ENCODE measurements around the gene SMIM36. TPM values are rescaled to one million over a fixed set of nuclear protein-coding genes. Genes with fewer than 3 reads are reported as not detected.
"Not testable (repeated sequence)": the region's sequence is repeated elsewhere in the genome, so short reads cannot be mapped to it uniquely, and the experiment has no call there.

The SMIM36 gene
- polyA plus RNA-seq, 4 donors = 0.17 TPM; not detected in 2

- no peak for DNase-seq (ENCODE audit: low read depth in 4 of 4, low spot score in 3 of 4)
These were observed 93.6 kb downstream of the SMIM36 start for GRCh38 chr17:55417411-55418268.

- DNase-seq (ENCODE audit: low read depth in 4 of 4, low spot score in 3 of 4) = no peak
These were observed 94.7 kb downstream of the SMIM36 start for GRCh38 chr17:55416470-55417052.

GRCh38 chr17:55416000-55416399 is 95.3 kb downstream of the SMIM36 start:
- DNase-seq (ENCODE audit: low read depth in 4 of 4, low spot score in 3 of 4) = no peak

- no peak for DNase-seq (ENCODE audit: low read depth in 4 of 4, low spot score in 3 of 4)
These were observed 96.3 kb downstream of the SMIM36 start for GRCh38 chr17:55414983-55415382.

- no peak for DNase-seq (ENCODE audit: low read depth in 4 of 4, low spot score in 3 of 4)
These were observed 97.3 kb downstream of the SMIM36 start for GRCh38 chr17:55413825-55414489.

GRCh38 chr17:55411463-55411855 is 99.8 kb downstream of the SMIM36 start:
- no peak for DNase-seq (ENCODE audit: low read depth in 4 of 4, low spot score in 3 of 4)

GRCh38 chr17:55410722-55411462 is 100.4 kb downstream of the SMIM36 start:
- DNase-seq (ENCODE audit: low read depth in 4 of 4, low spot score in 3 of 4) = no peak

- DNase-seq (ENCODE audit: low read depth in 4 of 4, low spot score in 3 of 4) = no peak
These were observed 102.0 kb downstream of the SMIM36 start for GRCh38 chr17:55409030-55409800.

GRCh38 chr17:55407641-55408566 is 103.3 kb downstream of the SMIM36 start:
- DNase-seq (ENCODE audit: low read depth in 4 of 4, low spot score in 3 of 4) = no peak

- no peak for DNase-seq (ENCODE audit: low read depth in 4 of 4, low spot score in 3 of 4)
These were observed 105.7 kb downstream of the SMIM36 start for GRCh38 chr17:55405600-55405999.

GRCh38 chr17:55404197-55404596 is 107.1 kb downstream of the SMIM36 start:
- DNase-seq (ENCODE audit: low read depth in 4 of 4, low spot score in 3 of 4) = not testable (repeated sequence)

GRCh38 chr17:55402374-55402773 is 108.9 kb downstream of the SMIM36 start:
- DNase-seq (ENCODE audit: low read depth in 4 of 4, low spot score in 3 of 4) = no peak

Other genes starting within 250 kb of the SMIM36 start
- gene HLF, start 246.5 kb downstream of the SMIM36 start, polyA plus RNA-seq (ENCODE audit: insufficient read length in 4 of 4) = 1 to 10 TPM; 4.5 to 7.1 (median 5.4) TPM
- 10 to 100 TPM; 21.8 to 25.8 (median 24.7) TPM for gene MMD, start 89.6 kb downstream of the SMIM36 start, polyA plus RNA-seq (ENCODE audit: insufficient read length in 4 of 4)
- 10 to 100 TPM; 41.0 to 70.7 (median 61.5) TPM for gene TMEM100, start 211.4 kb upstream of the SMIM36 start, polyA plus RNA-seq (ENCODE audit: insufficient read length in 4 of 4)
- 10 to 100 TPM; 29.3 to 36.7 (median 31.0) TPM for gene PCTP, start 239.6 kb upstream of the SMIM36 start, polyA plus RNA-seq (ENCODE audit: insufficient read length in 4 of 4)

Data from right renal pelvis (tissue), 4 donors.